H1 (cell line): ENCODE measurements around the gene HSD17B2. TPM values are rescaled to one million over a fixed set of nuclear protein-coding genes. Genes with fewer than 3 reads are reported as not detected.

Experiments
- CTCF ChIA-PET: fragments of 300-600 bp; sonication (Branson Sonifier 250); formaldehyde crosslinking; loops from one replicate; lab custom pipeline; 2021; ENCODE audit not compliant: partially characterized antibody; lab: Charles Lee
- POLR2A ChIA-PET: fragments of 300-600 bp; sonication (Branson Sonifier 250); formaldehyde crosslinking; loops from one replicate; lab custom pipeline; 2021; ENCODE audit warnings: inconsistent platforms; ENCODE audit not compliant: partially characterized antibody; lab: Charles Lee
- DNase-seq, 2 experiments: peaks; one replicate each; pipeline versions ENCODE4 v3.0.0 to v3.0.0-alpha.2; 2010 to 2022; ENCODE audit warnings: low spot score in 2 of 2, low read depth in 1 of 2, mixed read lengths in 1 of 2
- FAIRE-seq: peaks from 2 replicates; lab custom pipeline; 2011; peaks lifted over from hg19 to GRCh38; lab: Jason Lieb, UNC
- H2AFZ ChIP-seq: 2 replicates; pipeline ENCODE4 v1.8.1; 2012; ENCODE audit warnings: low read length, inconsistent platforms
- H2AK5ac ChIP-seq: 2 replicates; pipeline ENCODE4 v1.6.1; 2013; ENCODE audit warnings: low read depth, low read length
- H2BK120ac ChIP-seq: replicated peaks from 2 replicates; pipeline ENCODE3; 2013; ENCODE audit warnings: low read depth, low read length, inconsistent platforms
- H2BK12ac ChIP-seq: 2 replicates; pipeline ENCODE4 v1.6.1; 2013; ENCODE audit warnings: low read depth, low read length
- H2BK15ac ChIP-seq: 2 replicates; pipeline ENCODE4 v1.6.1; 2013; ENCODE audit warnings: low read length
- H2BK20ac ChIP-seq: 2 replicates; pipeline ENCODE4 v1.6.1; 2013; ENCODE audit warnings: low read length
- H2BK5ac ChIP-seq: 2 replicates; pipeline ENCODE4 v1.6.1; 2013; ENCODE audit warnings: low read depth, low read length
- H3K14ac ChIP-seq: 2 replicates; pipeline ENCODE4 v1.6.1; 2013; ENCODE audit warnings: inconsistent platforms; ENCODE audit not compliant: insufficient read length
- H3K18ac ChIP-seq: 2 replicates; pipeline ENCODE4 v1.6.1; 2013; ENCODE audit warnings: low read length; ENCODE audit errors: extremely low read depth
- H3K23ac ChIP-seq: 2 replicates; pipeline ENCODE4 v1.6.1; 2013; ENCODE audit warnings: inconsistent platforms; ENCODE audit not compliant: insufficient read length
- H3K23me2 ChIP-seq: 2 replicates; pipeline ENCODE4 v1.6.1; 2013; ENCODE audit warnings: low read depth, low read length
- H3K27ac ChIP-seq: 2 replicates; pipeline ENCODE4 v1.6.1; 2011; ENCODE audit warnings: low read depth, low read length, inconsistent platforms
- H3K27me3 ChIP-seq, 4 experiments: replicated peaks in 1 of 4; 1 replicate in 1 of 4; 2 replicates in 3 of 4; pipeline versions ENCODE4 v1.6.1 to v1.8.1; 2011 to 2013; ENCODE audit warnings: low read length in 3 of 4, mild to moderate bottlenecking in 3 of 4, inconsistent platforms in 2 of 4, mixed read lengths in 2 of 4, moderate library complexity in 1 of 4; ENCODE audit not compliant: control insufficient read depth in 3 of 4, insufficient read depth in 3 of 4; ENCODE audit errors: extremely low read depth in 1 of 4
- H3K36me3 ChIP-seq, 4 experiments: 2 replicates each; pipeline versions ENCODE4 v1.6.1 to v1.8.1; 2011 to 2013; ENCODE audit warnings: mild to moderate bottlenecking in 4 of 4, low read length in 3 of 4, moderate library complexity in 2 of 4, control low read depth in 1 of 4, inconsistent platforms in 1 of 4; ENCODE audit not compliant: insufficient read depth in 4 of 4, control insufficient read depth in 2 of 4
- H3K4ac ChIP-seq: replicated peaks from 2 replicates; pipeline ENCODE3; 2013; ENCODE audit warnings: low read length, low read depth, mixed read lengths, inconsistent platforms; ENCODE audit not compliant: insufficient read length
- H3K4me1 ChIP-seq, 4 experiments: replicated peaks in 1 of 4; 1 replicate in 1 of 4; 2 replicates in 3 of 4; pipeline versions ENCODE4 v1.6.1 to v1.8.1; 2011 to 2013; ENCODE audit warnings: low read length in 3 of 4, inconsistent platforms in 2 of 4, mixed read lengths in 1 of 4; ENCODE audit not compliant: insufficient read depth in 4 of 4, control insufficient read depth in 3 of 4
- H3K4me2 ChIP-seq, 2 experiments: 2 replicates each; pipeline versions ENCODE4 v1.6.1 to v1.8.1; 2011 to 2013; ENCODE audit warnings: low read depth in 2 of 2, low read length in 2 of 2, control low read depth in 1 of 2, inconsistent platforms in 1 of 2, mild to moderate bottlenecking in 1 of 2; ENCODE audit not compliant: insufficient read depth in 1 of 2
- H3K4me3 ChIP-seq, 4 experiments: fragments of 200-600, 300-600 bp in 1 of 4; sonication (generic), shearing (Covaris generic), sonication (Bioruptor Twin) in 1 of 4; 2 replicates each; pipeline versions ENCODE4 v1.5.1 to v1.8.1; 2011 to 2016; ENCODE audit warnings: low read length in 4 of 4, low read depth in 3 of 4, control low read depth in 2 of 4, inconsistent platforms in 2 of 4, mild to moderate bottlenecking in 2 of 4, mixed read lengths in 1 of 4, moderate library complexity in 1 of 4; ENCODE audit not compliant: insufficient read depth in 2 of 4; ENCODE audit errors: extremely low read depth in 1 of 4
- H3K56ac ChIP-seq: replicated peaks from 2 replicates; pipeline ENCODE3; 2013; ENCODE audit warnings: low read depth, mild to moderate bottlenecking, mixed read lengths, low read length, inconsistent platforms; ENCODE audit not compliant: insufficient read length
- H3K79me1 ChIP-seq: 2 replicates; pipeline ENCODE4 v1.6.1; 2013; ENCODE audit warnings: low read depth, low read length, control low read depth
- H3K79me2 ChIP-seq, 2 experiments: 2 replicates each; pipeline versions ENCODE4 v1.6.1 to v1.8.1; 2012 to 2013; ENCODE audit warnings: low read length in 2 of 2, mild to moderate bottlenecking in 2 of 2, inconsistent platforms in 1 of 2; ENCODE audit not compliant: insufficient read depth in 2 of 2, control insufficient read depth in 1 of 2
- H3K9ac ChIP-seq, 4 experiments: replicated peaks in 1 of 4; 1 replicate in 1 of 4; 2 replicates in 3 of 4; pipeline versions ENCODE4 v1.6.1 to v1.8.1; 2011 to 2013; ENCODE audit warnings: low read depth in 3 of 4, low read length in 3 of 4, control low read depth in 2 of 4, mild to moderate bottlenecking in 2 of 4, moderate library complexity in 2 of 4, inconsistent platforms in 1 of 4; ENCODE audit errors: extremely low read depth in 1 of 4
- H3K9me3 ChIP-seq, 2 experiments: 2 replicates each; pipeline versions ENCODE4 v1.6.1 to v1.8.1; 2012 to 2013; ENCODE audit warnings: mild to moderate bottlenecking in 2 of 2, moderate library complexity in 2 of 2, control low read depth in 1 of 2, inconsistent platforms in 1 of 2, low read depth in 1 of 2, low read length in 1 of 2, mixed read lengths in 1 of 2; ENCODE audit not compliant: insufficient read depth in 2 of 2
- H4K20me1 ChIP-seq, 2 experiments: replicated peaks in 1 of 2; 2 replicates each; pipeline versions ENCODE3 to v1.8.1; 2011 to 2013; ENCODE audit warnings: inconsistent platforms in 2 of 2, low read length in 2 of 2, mild to moderate bottlenecking in 1 of 2; ENCODE audit not compliant: insufficient read depth in 2 of 2, control insufficient read depth in 1 of 2
- H4K5ac ChIP-seq: 2 replicates; pipeline ENCODE4 v1.6.1; 2013; ENCODE audit warnings: low read length, low read depth, mixed read lengths, inconsistent platforms; ENCODE audit not compliant: insufficient read length
- H4K8ac ChIP-seq: 2 replicates; pipeline ENCODE4 v1.8.0; 2013; ENCODE audit warnings: mild to moderate bottlenecking, moderate library complexity, low read length, inconsistent platforms; ENCODE audit not compliant: insufficient read depth; ENCODE audit errors: extremely low read depth
- H4K91ac ChIP-seq: replicated peaks from 2 replicates; pipeline ENCODE3; 2013; ENCODE audit warnings: low read length, mixed read lengths, inconsistent platforms; ENCODE audit not compliant: insufficient read length
- CBX8 ChIP-seq: fragments of 300-800, 300-1000 bp; sonication (generic); IDR thresholded peaks from 2 replicates; pipeline ENCODE4 v1.7.1; 2016; ENCODE audit warnings: low read depth, low read length, borderline replicate concordance
- CHD1 ChIP-seq: IDR thresholded peaks from 2 replicates; pipeline ENCODE4 v1.6.1; 2012; ENCODE audit warnings: low read depth, low read length, improper control_type of control experiment
- EP300 ChIP-seq, 2 experiments: IDR thresholded peaks; 1 replicate in 1 of 2; 2 replicates in 1 of 2; pipeline ENCODE4 v1.6.1; 2011 to 2012; ENCODE audit warnings: low read depth in 2 of 2, low read length in 2 of 2, mild to moderate bottlenecking in 2 of 2, borderline replicate concordance in 1 of 2, inconsistent platforms in 1 of 2, moderate library complexity in 1 of 2
- EZH2 ChIP-seq: fragments of 200-600 bp; sonication (generic); IDR thresholded peaks from 2 replicates; pipeline ENCODE4 v1.7.1; 2012; ENCODE audit warnings: low read depth, mild to moderate bottlenecking, moderate library complexity, low read length, inconsistent platforms; ENCODE audit not compliant: severe bottlenecking
- KDM1A ChIP-seq: fragments of 200-600, 300-600 bp; sonication (generic); IDR thresholded peaks from 2 replicates; pipeline ENCODE4 v1.7.1; 2016; ENCODE audit warnings: mild to moderate bottlenecking, low read length, borderline replicate concordance
- POLR2A ChIP-seq, 2 experiments: IDR thresholded peaks; 1 replicate in 1 of 2; 2 replicates in 1 of 2; pipeline ENCODE4 v1.6.1; 2011; ENCODE audit warnings: low read depth in 2 of 2, low read length in 2 of 2, mild to moderate bottlenecking in 2 of 2; ENCODE audit errors: control extremely low read depth in 1 of 2
- RFX5 ChIP-seq: IDR thresholded peaks from 2 replicates; pipeline ENCODE4 v1.6.1; 2011; ENCODE audit warnings: low read depth, low read length, improper control_type of control experiment, borderline replicate concordance
- RNF2 ChIP-seq: fragments of 200-900, 300-1000 bp; sonication (generic); IDR thresholded peaks from 2 replicates; pipeline ENCODE4 v1.7.1; 2016; ENCODE audit warnings: borderline replicate concordance, low read depth, mild to moderate bottlenecking, antibody characterized with exemption, low read length; ENCODE audit not compliant: poor library complexity, severe bottlenecking; ENCODE audit errors: missing control alignments
- RXRA ChIP-seq: IDR thresholded peaks from 2 replicates; pipeline ENCODE4 v1.6.1; 2011; ENCODE audit warnings: low read depth, mild to moderate bottlenecking, low read length, moderate library complexity; ENCODE audit not compliant: insufficient read depth
- SAP30 ChIP-seq: fragments of 300-600 bp; sonication (generic); IDR thresholded peaks from 2 replicates; pipeline ENCODE4 v1.7.1; 2012; ENCODE audit warnings: low read length, moderate library complexity, mild to moderate bottlenecking, inconsistent platforms; ENCODE audit not compliant: insufficient read depth, insufficient replicate concordance
- SIN3A ChIP-seq, 2 experiments: IDR thresholded peaks in 1 of 2; conservative IDR thresholded peaks in 1 of 2; 2 replicates each; pipeline ENCODE4 v1.6.1; 2011 to 2012; ENCODE audit warnings: low read length in 2 of 2, improper control_type of control experiment in 1 of 2, low read depth in 1 of 2, mild to moderate bottlenecking in 1 of 2
- SIRT6 ChIP-seq: IDR thresholded peaks from one replicate; pipeline ENCODE4 v1.7.1; 2012; ENCODE audit warnings: low read length, inconsistent platforms
- TAF1 ChIP-seq: IDR thresholded peaks from 2 replicates; pipeline ENCODE4 v1.6.1; 2011; ENCODE audit warnings: mild to moderate bottlenecking, low read depth, low read length
- whole genome bisulfite sequencing, 2 experiments: shearing (Covaris generic) in 1 of 2; methylation state at CpG; one replicate each; pipeline versions ENCODE4 v1.1.6 to v1.1.7; 2013 to 2015; ENCODE audit warnings: low lambda C conversion rate in 2 of 2, mixed read lengths in 2 of 2, inconsistent platforms in 1 of 2, low coverage in 1 of 2, missing lambda C conversion rate in 1 of 2; ENCODE audit not compliant: insufficient replicate concordance in 2 of 2, insufficient coverage in 1 of 2, insufficient read length in 1 of 2; ENCODE audit errors: extremely low coverage in 1 of 2, missing lambda C conversion rate in 1 of 2; 5-methylcytosine and 5-hydroxymethylcytosine counted together
- polyA plus RNA-seq, 7 experiments: library from polyadenylated mRNA; depleted of rRNA in 3 of 7; stranded (reverse) in 5 of 7; unstranded in 2 of 7; fragments of >200 nt in 5 of 7; fragments of 200-250 nt in 2 of 7; gene quantifications; 1 replicate in 5 of 7; 2 replicates in 1 of 7; 4 replicates in 1 of 7; pipeline versions ENCODE4 v1.2.1 to v1.2.3, GENCODE V29; 2011 to 2013; ENCODE audit warnings: missing spikeins in 2 of 7, mixed read lengths in 2 of 7
- total RNA-seq: library from RNA; stranded (reverse); fragmentation: NEBNext Ultra II Directional; extraction: Animal tissue kit (Norgen Biotek cat#: 25700); gene quantifications from 2 replicates; pipeline ENCODE4 v1.2.1, GENCODE V29; 2021

HSD17B2 gene
- total and polyA plus RNA-seq, 2 of the 8 experiments (the other 6 are each of a cell fraction or from before 2014, with no cell fraction given): not detected

- Histone ChIP-seq H2BK20ac (no peak overlapping the region), H3K23me2 (no peaks in the 10 kb centered on the region), H3K4me3 (no peak overlapping the region), H3K4ac (no peak overlapping the region), H3K27me3 (no peaks in the 10 kb centered on the region), H3K18ac (no peak overlapping the region), H3K14ac (no peak overlapping the region), H3K9me3 (no peaks in the 10 kb centered on the region), H3K79me2 (no peaks in the 10 kb centered on the region), H3K79me1 (no peaks in the 10 kb centered on the region), H4K91ac (no peak overlapping the region), H2BK120ac (no peak overlapping the region), H3K56ac (no peak overlapping the region), H3K27ac (no peak overlapping the region), H2AK5ac (no peak overlapping the region), H3K4me1 (peaks cover 0 to 7% (median 2%) of the 10 kb centered on the region in 4 experiments; a peak in 3 of 7 replicates), H4K8ac (no peak overlapping the region), H3K23ac (no peak overlapping the region), H4K5ac (no peak overlapping the region), H3K9ac (no peak overlapping the region), H4K20me1 (no peaks in the 10 kb centered on the region), H2BK12ac (no peak overlapping the region), H2BK15ac (no peak overlapping the region), H3K36me3 (peaks cover 0 to 8% (median 3%) of the 10 kb centered on the region in 4 experiments; a peak in 3 of 8 replicates), H2AFZ (no peak overlapping the region), H3K4me2 (no peak overlapping the region), H2BK5ac (no peak overlapping the region)
- ChIA-PET CTCF (no interaction called here), POLR2A (no interaction called here)
- no peak for FAIRE-seq
- 97% methylated on average over 8 of the region's 8 CpGs; no CpG with 5 or more reads in 1 of the 2 experiments for WGBS, 2 experiments
- no peak for DNase-seq
- TF ChIP-seq SAP30 (no peak), SIRT6 (no peak), RXRA (no peak), KDM1A (no peak), RNF2 (no peak), EZH2 (no peak), SIN3A (conservative IDR thresholded peaks at IDR 0.05 in 1 of 2, IDR thresholded peaks at IDR 0.05 in 1 of 2; ENCODE audit: low read depth in 1 of 2, low read length in 2 of 2) (no peak), CBX8 (no peak), TAF1 (no peak), POLR2A (IDR thresholded peaks at IDR 0.05; ENCODE audit: control extremely low read depth in 1 of 2, low read depth in 2 of 2, low read length in 2 of 2) (no peak), RFX5 (no peak), EP300 (IDR thresholded peaks at IDR 0.05; ENCODE audit: borderline replicate concordance in 1 of 2, low read depth in 2 of 2, low read length in 2 of 2) (no peak), CHD1 (no peak)
These were observed 99.8 kb downstream of the HSD17B2 start for GRCh38 chr16:82134846-82135245.
